GM19328 (cell line): ENCODE data around the gene IL26.

Experiments
- ATAC-seq: cut with Tn5 transposase; IDR thresholded peaks from one replicate; pipeline ENCODE4 v1.9.1; 2021; ENCODE audit warnings: mild to moderate bottlenecking, moderate library complexity; ENCODE audit not compliant: unreplicated experiment

The IL26 gene

DNA sequence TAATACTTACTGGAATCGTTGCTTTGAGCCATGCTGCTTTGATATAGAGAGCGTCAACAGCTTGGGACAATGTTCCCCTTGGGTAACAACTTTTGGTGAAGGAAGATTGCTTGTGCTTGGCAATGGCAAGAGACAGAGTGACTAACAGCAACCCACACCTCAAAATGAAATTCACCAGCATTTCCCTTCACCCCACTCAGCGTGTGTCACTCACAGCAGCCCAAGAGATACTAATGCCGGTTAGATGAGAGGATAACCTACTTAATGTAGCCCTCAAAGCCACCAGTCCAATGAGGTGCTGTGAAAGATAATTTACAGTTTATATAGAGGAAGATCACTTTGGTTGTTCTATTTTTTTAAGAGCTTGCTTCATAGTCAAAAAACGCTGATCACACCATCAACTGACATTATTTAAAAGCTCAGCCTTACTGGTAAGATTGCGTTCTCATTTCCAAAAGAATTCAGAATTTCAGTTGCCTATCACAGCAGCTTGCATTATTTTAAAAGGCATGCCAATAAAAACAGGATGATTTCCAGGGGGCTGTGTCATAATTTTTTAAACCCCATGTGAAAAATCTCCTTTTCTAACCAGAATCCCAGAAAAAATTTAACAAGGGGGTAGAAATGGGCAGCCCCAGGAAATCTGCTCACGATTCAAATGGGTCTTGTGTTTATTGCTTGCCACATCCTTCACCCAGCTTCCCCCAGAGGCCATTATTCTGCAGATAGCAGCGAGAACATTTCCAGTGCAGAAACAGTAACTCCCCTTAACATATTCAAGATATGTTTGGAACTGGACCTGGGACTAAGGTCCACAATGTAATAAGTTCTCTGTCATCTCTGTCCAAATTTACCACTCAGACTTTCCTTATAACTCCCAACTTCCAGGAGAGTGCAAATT is at the start of gene IL26:
Gene IL26 (minus strand): TSS at position 235 of the 901 bp plus-strand sequence. CDS start 54 bp downstream, at position 181.
- ATAC-seq, result no peak

- ATAC-seq, result no peak
Observed at GRCh38 chr12:68272732-68273131, 47.1 kb upstream of the IL26 start.

DNA sequence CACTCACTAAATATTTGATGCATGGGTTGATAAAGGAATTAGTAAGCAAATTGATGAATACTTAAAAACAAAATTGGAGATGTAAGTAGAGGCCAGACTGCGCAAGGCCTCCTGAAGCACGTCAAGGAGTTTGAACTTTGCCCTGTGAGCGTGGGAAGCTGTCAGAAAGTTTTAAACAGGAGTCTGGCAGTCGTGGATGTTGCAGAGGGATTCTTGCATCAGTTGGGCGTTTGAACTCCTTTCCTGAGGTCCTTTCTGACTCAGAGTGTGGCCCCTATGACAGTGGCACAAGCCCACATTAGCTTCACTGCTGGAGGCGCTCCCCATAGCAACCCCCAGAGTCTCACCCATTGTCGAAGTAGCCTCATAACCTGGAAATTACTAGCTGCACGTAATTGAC is 45.7 kb upstream of the IL26 start:
- ATAC-seq, result no peak

- no peak for ATAC-seq
Observed at GRCh38 chr12:68270358-68270757, 44.7 kb upstream of the IL26 start.

- ATAC-seq, result no peak
Observed at GRCh38 chr12:68269779-68270178, 44.2 kb upstream of the IL26 start.

- no peak for ATAC-seq
Observed at GRCh38 chr12:68268967-68269366, 43.4 kb upstream of the IL26 start.

DNA sequence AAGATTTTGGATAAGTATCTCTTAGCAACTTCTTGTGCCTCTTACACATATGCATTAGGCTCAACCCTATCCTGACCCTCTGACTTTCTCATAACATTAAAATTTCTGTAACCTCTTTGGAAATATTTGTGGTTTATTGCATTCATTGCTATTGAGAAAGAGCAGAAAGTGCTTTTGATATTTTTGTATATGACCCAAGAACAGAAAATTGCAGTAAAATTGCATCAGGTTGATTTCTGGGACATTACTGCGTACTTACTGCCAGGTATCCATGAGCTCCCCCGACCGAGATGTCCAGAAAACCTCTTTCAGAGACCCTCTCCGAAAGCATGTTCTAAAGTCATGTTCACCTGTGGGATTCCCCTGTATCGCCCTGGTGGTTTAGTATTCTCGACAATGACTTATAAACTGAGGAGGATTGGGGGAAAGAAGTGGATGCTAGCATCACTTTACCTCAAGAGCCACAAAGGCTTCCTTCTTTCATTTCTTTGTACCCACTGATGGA is 42.3 kb upstream of the IL26 start:
- no peak for ATAC-seq

DNA sequence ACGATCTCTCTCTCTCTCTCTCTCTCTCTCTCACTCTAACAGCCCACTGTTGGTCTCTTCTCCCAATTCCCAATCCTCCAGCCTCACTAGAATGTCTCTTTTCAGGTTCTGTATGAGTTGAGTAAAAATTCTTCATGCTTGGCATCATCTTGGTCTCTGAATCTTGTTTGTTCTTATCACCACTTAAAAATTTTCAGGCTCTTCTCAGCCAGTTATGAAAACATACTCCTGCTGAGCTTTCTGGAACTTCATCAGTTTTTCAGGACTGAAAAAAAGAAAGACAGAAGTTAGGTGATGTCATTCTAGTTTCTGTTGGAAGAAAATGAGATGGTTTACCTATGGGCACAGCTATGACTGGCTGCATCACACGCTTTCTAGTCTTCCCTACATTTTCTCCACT is 39.2 kb upstream of the IL26 start:
- no peak for ATAC-seq

GRCh38 chr12:68264158-68264855 is 38.7 kb upstream of the IL26 start:
- no peak for ATAC-seq

GRCh38 chr12:68263366-68263765 is 37.8 kb upstream of the IL26 start:
- ATAC-seq, result no peak

GRCh38 chr12:68261896-68262295 is 36.3 kb upstream of the IL26 start:
- no peak for ATAC-seq

DNA sequence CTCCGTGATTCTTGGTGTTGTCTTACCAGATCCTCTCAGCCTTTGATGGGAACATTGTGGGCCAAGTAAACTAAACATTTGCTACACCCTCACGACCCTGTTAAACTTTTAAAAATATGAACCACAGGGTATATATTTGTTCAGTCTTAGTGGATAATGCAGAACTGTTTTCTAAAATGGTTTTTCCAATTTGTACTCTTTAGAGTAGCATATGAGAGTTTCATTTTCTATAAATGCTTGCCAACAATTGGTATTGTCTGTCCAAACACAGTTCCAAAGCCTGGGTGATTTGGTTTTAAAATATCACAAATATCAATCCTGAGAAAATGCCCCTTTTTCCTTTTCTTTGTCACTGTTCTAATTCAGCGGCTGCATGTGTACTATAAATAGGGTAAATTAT is 34.5 kb upstream of the IL26 start:
- ATAC-seq, result no peak

GRCh38 chr12:68259318-68259940 is 33.8 kb upstream of the IL26 start:
- ATAC-seq, result no peak

GRCh38 chr12:68253504-68253903 is 27.9 kb upstream of the IL26 start, which contains the start of gene IL22:
Gene IL22, minus strand, starts transcription at chr12:68253604. Its CDS starts 156 bp downstream, at chr12:68253448.
- ATAC-seq, result no peak

GRCh38 chr12:68252077-68252476 is 26.5 kb upstream of the IL26 start:
- ATAC-seq, result no peak

- no peak for ATAC-seq
Observed at GRCh38 chr12:68250454-68250853, 24.8 kb upstream of the IL26 start.

GRCh38 chr12:68247785-68248184 is 22.2 kb upstream of the IL26 start:
- no peak for ATAC-seq

DNA sequence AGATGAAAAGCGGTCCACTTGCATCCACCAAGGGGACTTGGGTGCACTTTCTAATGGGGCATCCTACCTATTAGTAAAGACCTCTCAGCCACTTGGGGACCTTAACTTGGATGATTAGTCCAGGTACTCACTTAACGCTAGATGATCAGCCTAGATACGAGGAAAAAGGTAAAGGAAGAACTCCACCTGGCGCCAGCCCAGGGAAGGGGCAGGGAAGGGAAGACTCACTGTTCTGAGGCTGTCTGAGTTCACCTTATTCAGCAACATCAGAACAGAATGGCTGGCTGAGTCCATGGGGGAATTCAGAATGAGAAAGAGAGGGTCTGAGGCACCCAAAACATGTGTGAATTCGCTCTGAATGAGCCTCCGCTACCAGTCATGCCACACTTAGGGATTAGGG is 20.7 kb upstream of the IL26 start:
- no peak for ATAC-seq

GRCh38 chr12:68245180-68246021 is 19.8 kb upstream of the IL26 start:
- no peak for ATAC-seq

GRCh38 chr12:68242777-68243176 is 17.2 kb upstream of the IL26 start:
- ATAC-seq, result no peak
